Suppressor macrophage (primary cell): ENCODE data around the gene PHF21B.
A peak's percentile ranks its signal among the peaks of the same experiment; 100 is the strongest.
"Not testable (repeated sequence)": the region's sequence is repeated elsewhere in the genome, so short reads cannot be mapped to it uniquely, and the experiment has no call there.

Experiments
- DNase-seq, 4 experiments: peaks; one replicate each; pipeline ENCODE4 v3.0.0-alpha.2; 2020 to 2022
- total RNA-seq, 17 experiments: gene quantifications; one replicate each; lab custom pipeline; 2026; ENCODE audit warnings: mixed read lengths in 6 of 17, inconsistent platforms in 3 of 17; lab: John Stamatoyannopoulos, UW

The PHF21B gene
- total RNA-seq, result 0 to 4.0 (median 0) reads per million in 17 experiments

DNA sequence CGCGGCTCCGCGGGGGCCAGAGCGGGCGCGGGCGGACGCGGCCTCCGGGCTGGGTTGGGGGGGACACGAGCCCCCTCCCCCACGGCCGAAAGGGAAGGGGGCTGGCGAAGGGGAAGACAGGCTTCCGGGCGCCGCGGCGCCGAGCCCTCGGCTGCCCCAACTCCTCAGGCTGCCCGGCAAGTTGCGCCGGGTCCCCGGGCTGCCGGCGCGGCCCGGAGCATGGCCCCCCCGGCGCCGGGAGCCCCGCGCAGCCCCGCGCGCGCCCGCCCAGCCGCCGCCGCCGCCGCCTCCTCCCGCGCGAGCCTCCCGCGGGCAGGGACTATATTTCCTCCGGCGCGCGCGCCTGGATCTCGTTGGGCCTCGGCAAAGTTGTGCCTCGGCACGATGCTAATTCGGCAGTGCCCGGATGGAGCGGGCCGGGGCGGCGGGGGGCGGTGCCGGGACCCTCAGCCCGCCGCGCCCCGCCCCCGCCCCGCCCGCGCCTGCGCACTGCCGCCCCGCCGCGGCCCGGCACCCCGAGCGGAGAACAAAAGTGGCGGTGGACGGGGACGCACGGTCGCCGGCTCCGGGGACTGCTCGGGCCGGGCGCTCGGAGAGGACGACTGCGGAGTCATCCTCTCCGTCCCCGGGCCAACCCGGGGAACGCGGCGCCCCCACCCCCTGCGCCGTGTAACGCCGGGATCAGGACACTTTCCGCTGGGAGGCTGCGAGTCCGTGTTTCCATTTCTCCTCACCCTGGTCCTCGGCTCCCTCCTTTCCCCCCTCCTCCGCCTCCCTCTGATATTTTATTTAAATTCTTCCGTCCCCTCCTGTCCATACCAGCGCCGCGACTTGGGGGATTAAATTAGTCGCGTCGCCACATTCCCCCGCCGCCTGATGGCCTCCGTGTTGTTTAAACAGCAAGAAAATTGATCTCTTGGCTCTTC lies at the start of gene PHF21B:
Gene PHF21B (minus strand): TSS at position 400 of the 926 bp plus-strand sequence. CDS start 456 bp downstream, outside the sequence.
- peak in 2 of 4 experiments; percentile 4 to 17 for DNase-seq

DNA sequence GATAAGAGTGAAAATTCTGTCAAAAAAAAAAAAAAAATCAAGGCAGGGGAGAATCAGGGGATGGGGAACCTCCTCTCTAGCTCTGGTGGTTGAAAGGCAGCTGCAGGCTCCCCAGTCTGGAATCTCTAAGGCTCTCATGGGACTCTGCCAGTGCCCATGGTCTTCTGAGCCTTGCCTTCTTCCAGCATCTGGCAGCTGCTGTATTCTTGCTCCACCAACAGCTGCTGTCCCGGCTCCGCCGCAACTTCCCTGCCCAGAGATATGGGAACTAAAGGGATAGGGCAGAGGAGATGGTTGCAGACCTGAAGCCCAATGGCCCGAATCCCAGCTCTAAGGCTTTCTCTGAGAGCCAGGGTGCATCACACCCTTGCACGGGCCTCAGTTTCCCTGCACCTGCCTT lies 49.5 kb upstream of the PHF21B start:
- no peak for DNase-seq

GRCh38 chr22:45058622-45058912 lies 48.8 kb upstream of the PHF21B start:
- no peak for DNase-seq

DNA sequence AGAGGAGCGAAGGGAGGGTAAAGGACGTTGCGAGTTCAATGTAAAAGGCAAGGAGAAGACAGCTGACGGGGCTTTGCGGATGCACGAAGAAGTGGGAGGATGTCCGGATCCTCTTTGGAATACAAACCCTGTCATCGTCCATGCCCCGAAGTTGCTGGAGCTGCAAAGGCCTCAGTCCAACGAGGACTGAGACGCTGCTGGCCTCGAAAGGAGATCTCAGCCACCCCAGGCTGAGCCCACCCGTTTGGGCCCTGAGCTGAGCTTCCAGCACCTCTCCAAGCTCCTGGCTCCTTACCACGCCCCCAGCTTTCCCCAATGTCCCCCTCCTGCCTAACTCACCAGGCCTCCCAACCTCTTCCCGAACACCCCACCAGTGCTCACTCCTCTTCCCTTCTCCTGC lies 46.1 kb upstream of the PHF21B start:
- DNase-seq, result no peak

- DNase-seq, result no peak
Observed at GRCh38 chr22:45053571-45053970, 43.8 kb upstream of the PHF21B start.

DNA sequence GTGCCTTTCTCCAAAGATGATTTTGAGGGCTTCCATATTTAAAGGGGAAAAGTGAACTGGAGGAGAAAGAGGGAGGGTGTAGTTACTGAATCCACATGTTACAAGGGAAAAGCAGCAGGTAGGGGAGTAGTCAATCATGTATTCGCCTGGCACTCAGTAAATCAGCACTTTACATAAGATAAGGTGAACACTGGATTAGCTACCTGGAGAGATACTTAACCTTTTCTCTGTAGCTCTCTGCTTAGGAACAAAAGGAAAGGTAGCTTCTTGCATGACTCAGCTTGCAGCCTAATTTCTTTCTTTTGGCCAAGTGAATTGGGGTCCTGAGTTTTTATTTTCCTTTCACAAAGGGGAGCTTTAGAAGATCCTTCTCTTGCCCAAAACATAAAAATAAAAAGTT lies 43.3 kb upstream of the PHF21B start:
- no peak for DNase-seq

DNA sequence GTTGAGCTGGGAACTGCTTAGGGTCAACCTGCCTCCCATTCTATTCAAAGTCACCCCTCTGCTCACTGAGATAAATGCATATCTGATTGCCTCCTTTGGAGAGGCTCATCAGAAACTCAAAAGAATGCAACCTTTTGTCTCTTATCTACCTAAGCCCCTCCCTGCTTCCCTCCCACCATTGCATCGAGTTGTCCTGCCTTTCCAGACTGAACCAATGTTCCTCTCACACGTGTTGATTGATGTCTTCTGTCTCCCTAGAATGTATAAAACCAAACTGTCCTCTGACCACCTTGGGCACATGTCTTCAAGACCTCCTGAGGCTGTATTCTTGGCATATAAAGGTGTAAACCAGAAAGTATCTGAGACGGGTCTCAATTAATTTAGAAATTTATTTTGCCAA lies 42.9 kb upstream of the PHF21B start:
- DNase-seq, result not testable (repeated sequence)

DNA sequence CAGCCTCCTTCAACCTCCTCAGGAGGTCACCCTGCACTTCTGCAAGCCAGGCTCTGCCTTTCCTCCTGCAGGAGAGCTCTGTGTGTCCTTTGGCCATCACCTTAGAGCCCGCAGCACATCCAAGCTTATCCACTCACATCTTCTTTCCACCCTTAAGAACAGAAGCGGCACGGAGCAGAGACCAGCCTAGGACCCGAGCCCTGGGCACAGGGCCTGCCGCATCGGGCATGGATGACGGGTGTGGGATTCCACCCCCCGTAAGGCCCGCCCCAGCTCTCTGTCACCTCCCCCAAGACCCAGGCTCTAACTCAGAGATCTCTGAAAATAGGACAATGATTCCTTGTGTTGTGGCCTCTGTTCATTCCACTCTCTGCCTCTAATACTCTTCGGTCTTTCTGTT lies 42.1 kb upstream of the PHF21B start:
- DNase-seq, result no peak

GRCh38 chr22:45051419-45051818 lies 41.6 kb upstream of the PHF21B start:
- no peak for DNase-seq

GRCh38 chr22:45047260-45047659 lies 37.5 kb upstream of the PHF21B start:
- DNase-seq, result no peak

- no peak for DNase-seq
Observed at GRCh38 chr22:45045208-45045607, 35.4 kb upstream of the PHF21B start.

DNA sequence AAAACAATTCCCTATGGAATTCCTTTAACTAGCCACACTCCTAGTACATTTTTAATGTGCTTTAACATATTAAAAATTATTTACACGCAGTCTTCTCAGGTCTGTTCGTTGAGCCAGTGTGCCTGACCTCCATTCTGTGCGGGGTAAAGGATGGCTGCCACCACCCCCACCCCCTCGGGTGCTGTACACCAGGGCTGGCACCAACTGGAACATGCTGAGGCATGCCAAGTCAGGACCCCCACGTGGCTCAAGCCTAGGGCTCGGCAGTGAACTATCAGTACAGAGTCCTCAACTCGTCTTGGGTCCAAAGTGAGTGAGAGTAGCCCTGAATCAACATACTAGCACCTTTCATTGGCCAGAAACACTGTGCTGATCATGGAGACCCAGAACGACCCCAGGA lies 32.5 kb upstream of the PHF21B start:
- no peak for DNase-seq

GRCh38 chr22:45039133-45039532 lies 29.3 kb upstream of the PHF21B start:
- DNase-seq, result no peak

DNA sequence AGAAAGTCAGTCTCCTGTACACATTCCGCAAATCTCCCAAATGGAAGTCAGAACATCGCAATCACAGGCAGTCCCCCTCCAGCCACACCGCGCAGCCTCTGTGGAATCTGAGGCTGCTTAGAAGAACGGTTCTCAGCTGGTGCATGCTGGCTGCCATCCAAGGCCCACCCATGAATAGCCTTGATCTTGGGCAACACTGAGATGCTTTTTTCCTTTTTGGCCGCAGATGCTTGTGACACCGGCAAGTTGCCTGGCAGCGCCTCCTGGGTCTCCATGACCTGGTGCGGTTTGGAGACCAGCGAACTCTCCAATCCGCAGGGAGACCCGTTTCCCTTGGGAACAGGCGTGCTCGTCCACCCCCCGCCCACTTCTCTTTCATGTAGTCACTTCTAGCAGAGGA lies 26.3 kb upstream of the PHF21B start:
- DNase-seq, result no peak

DNA sequence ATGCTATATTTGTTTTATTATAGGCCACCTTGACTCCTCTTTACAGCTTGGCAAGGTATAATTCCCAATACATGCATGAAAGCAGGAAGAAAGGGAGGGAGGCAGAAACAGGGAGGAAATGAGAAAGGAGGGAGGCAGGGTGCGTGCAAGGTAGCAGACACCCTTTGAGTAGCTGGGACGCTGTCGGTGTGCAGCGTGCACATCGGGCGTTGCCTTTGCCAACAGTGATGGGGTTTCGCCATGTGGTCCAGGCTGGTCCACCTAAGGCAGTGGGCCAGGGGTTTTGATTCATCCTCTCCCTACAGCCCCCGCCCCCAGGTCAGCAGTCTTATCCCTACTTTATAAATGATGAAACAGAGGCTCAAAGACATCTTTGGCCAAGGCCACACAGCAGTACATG lies 25.0 kb upstream of the PHF21B start:
- DNase-seq, result no peak

DNA sequence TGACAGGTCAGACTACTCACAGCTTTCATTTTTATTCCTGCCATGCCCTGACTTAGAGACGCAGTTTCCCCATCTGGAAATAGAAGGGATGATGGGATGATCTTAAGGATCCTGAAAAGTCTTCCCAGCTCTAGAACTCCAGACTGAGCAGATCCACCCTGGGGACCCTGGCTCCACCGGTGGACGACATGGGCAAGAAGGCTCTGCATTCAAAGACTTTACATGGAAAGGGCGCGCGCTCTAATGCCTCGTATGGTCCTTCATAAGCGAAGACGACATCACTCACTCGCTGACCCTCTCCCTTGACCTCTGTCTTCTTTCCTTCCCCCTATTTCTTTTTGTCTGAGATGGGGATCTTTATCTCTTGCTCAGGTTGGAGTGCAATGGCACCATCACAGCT lies 24.4 kb upstream of the PHF21B start:
- DNase-seq, result no peak

DNA sequence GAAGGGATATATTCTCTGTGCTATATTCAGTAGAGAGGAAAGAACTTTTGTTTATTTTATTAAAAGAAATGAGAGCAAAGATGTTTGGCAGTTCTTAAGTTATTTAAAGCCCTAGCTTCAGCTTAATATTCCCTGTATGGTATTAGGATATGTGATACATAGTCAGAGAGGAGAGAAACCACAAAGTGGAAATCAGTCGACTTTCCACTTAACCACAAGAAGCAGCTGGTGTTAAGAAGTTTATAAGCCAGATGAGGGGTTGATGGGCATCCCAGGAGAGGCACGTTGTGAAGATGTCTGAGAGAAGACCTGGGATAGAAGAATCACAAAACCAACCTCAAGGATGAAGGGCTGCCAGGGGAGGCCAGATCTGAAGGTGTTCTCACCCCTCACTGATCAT lies 23.3 kb upstream of the PHF21B start:
- no peak for DNase-seq

GRCh38 chr22:45031629-45032403 lies 22.0 kb upstream of the PHF21B start:
- no peak for DNase-seq

GRCh38 chr22:45029501-45029900 lies 19.7 kb upstream of the PHF21B start:
- no peak for DNase-seq

GRCh38 chr22:45026511-45026910 lies 16.7 kb upstream of the PHF21B start:
- no peak for DNase-seq

DNA sequence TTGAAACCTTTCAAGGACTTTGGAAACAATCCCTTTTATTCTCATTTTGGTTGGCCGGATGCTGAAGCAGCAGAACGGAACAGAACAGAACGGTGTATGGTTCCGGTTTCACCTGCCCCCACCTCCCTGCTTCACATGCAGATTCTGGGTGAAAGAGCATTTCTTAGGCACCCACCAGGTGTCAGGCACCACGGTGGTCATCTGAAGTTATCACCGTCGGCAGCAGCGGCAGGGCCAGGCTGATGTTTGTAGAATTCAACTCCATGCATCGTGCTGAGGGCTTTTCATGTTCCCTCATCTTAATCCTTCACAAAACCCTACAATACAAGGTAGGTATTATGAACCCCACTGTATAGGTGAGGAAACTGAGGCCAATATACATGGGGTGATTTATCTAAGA lies 13.6 kb upstream of the PHF21B start:
- DNase-seq, result no peak

- no peak for DNase-seq
Observed at GRCh38 chr22:45019861-45020655, 10.3 kb upstream of the PHF21B start.

DNA sequence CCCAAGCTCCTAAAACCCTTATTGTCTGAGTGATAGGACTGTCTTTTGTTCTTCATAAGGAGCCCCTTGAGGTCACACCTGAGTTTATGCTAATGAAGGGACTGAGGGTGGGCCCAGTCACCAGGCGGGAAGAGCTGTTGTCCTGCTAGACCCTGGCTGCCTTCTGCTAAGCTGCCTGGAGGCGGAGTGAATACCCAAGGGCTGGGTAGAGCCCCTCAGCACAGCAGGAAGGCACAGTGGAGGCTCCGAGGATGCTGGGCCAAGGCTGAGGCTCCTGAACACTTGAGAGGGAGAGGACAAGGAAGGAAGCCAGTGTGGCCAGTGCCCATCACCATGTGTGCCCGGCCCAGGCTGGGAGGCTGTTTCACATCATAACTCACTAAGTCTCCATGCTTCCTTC lies 4.8 kb upstream of the PHF21B start:
- DNase-seq, result no peak
